Vagina (tissue), 2 donors: ENCODE data around the gene URB1.

Experiments
- CTCF ChIP-seq, 3 experiments: fragments of 450-650 bp in 2 of 3; fragments of 200-600 bp in 1 of 3; sonication (generic) in 1 of 3; IDR thresholded peaks; one replicate each; pipeline ENCODE4 v1.5.1; 2017 to 2019; ENCODE audit warnings: antibody characterized with exemption in 3 of 3, mild to moderate bottlenecking in 2 of 3, moderate library complexity in 2 of 3
- POLR2A ChIP-seq, 2 donors: fragments of 450-650 bp; IDR thresholded peaks; one replicate each; pipeline ENCODE4 v1.6.1; 2017; ENCODE audit warnings: antibody characterized with exemption in 2 of 2, mild to moderate bottlenecking in 2 of 2, moderate library complexity in 2 of 2
- POLR2AphosphoS5 ChIP-seq, 2 donors: sonication (generic); formaldehyde crosslinking; IDR thresholded peaks; one replicate each; pipeline ENCODE4 v1.9.0; 2017; ENCODE audit warnings: antibody characterized with exemption in 2 of 2, mild to moderate bottlenecking in 2 of 2, low read depth in 1 of 2; ENCODE audit not compliant: insufficient read depth in 1 of 2

GRCh38 chr21:32340863-32341848, 51.7 kb downstream of the URB1 start:
- TF ChIP-seq POLR2A (IDR thresholded peaks at IDR 0.05) (no peak), CTCF (IDR thresholded peaks at IDR 0.05) (no peak), POLR2AphosphoS5 (IDR thresholded peaks at IDR 0.05; ENCODE audit: insufficient read depth in 1 of 2, low read depth in 1 of 2) (no peak)
